ENCODE results near the gene BRDT. TPM values are rescaled to one million over a fixed set of nuclear protein-coding genes. Genes with fewer than 3 reads are reported as not detected.

The BRDT gene
- total RNA-seq, 4 donors from 2014 or later = not detected

- H3K27me3 ChIP-seq = peaks cover 4% of the 10 kb centered on the region
- 91% methylated on average over 1 of the region's 1 CpG for WGBS
- no peaks in the 10 kb centered on the region for H3K9me3 ChIP-seq
- H3K4me3 ChIP-seq = no peak overlapping the region
- DNase-seq (ENCODE audit: low spot score in 2 of 2) = no peak
- no peaks in the 10 kb centered on the region for H3K4me1 ChIP-seq
- no peak overlapping the region for H3K27ac ChIP-seq
- TF ChIP-seq POLR2AphosphoS5 (IDR thresholded peaks at IDR 0.05) = no peak
- TF ChIP-seq CTCF (IDR thresholded peaks at IDR 0.05) = no peak
- H3K36me3 ChIP-seq = no peaks in the 10 kb centered on the region
Observed at GRCh38 chr1:92040971-92041370, 91.8 kb downstream of the BRDT start.

- Histone ChIP-seq H3K36me3 (no peaks in the 10 kb centered on the region), H3K27ac (no peak overlapping the region), H3K9me3 (no peaks in the 10 kb centered on the region), H3K4me1 (no peaks in the 10 kb centered on the region), H3K27me3 (peaks cover 4% of the 10 kb centered on the region), H3K4me3 (no peak overlapping the region)
- no peak for TF ChIP-seq POLR2AphosphoS5 (IDR thresholded peaks at IDR 0.05)
- TF ChIP-seq EP300 (IDR thresholded peaks at IDR 0.05) = no peak
- TF ChIP-seq POLR2A (IDR thresholded peaks at IDR 0.05) = no peak
- TF ChIP-seq CTCF (IDR thresholded peaks at IDR 0.05) = no peak
- 54% methylated on average over 5 of the region's 5 CpGs for WGBS
- no peak for DNase-seq (ENCODE audit: low spot score in 2 of 2)
Observed at GRCh38 chr1:92043621-92044020, 94.4 kb downstream of the BRDT start.

- TF ChIP-seq POLR2A (IDR thresholded peaks at IDR 0.05) = no peak
- Histone ChIP-seq H3K4me3 (no peak overlapping the region), H3K36me3 (no peaks in the 10 kb centered on the region), H3K9me3 (no peaks in the 10 kb centered on the region), H3K4me1 (no peaks in the 10 kb centered on the region), H3K27me3 (peaks cover 4% of the 10 kb centered on the region), H3K27ac (no peak overlapping the region)
- WGBS = 88% methylated on average over 2 of the region's 2 CpGs
- no peak for DNase-seq (ENCODE audit: low spot score in 2 of 2)
Observed at GRCh38 chr1:92045766-92046495, 96.7 kb downstream of the BRDT start.

- H3K4me3 ChIP-seq = no peak overlapping the region
- no peak for DNase-seq (ENCODE audit: low spot score in 2 of 2)
- TF ChIP-seq CTCF (IDR thresholded peaks at IDR 0.05) (no peak), EP300 (IDR thresholded peaks at IDR 0.05) (no peak), POLR2AphosphoS5 (IDR thresholded peaks at IDR 0.05) (no peak), POLR2A (IDR thresholded peaks at IDR 0.05) (no peak)
- H3K4me1 ChIP-seq = no peaks in the 10 kb centered on the region
- H3K27ac ChIP-seq = no peak overlapping the region
- no peaks in the 10 kb centered on the region for H3K9me3 ChIP-seq
- no peaks in the 10 kb centered on the region for H3K36me3 ChIP-seq
- no peaks in the 10 kb centered on the region for H3K27me3 ChIP-seq
Observed at GRCh38 chr1:92051948-92052347, 102.7 kb downstream of the BRDT start.

Other genes with a start within 250 kb of the BRDT start
- gene TGFBR3, start 63.2 kb upstream of the BRDT start, total RNA-seq = 100 to 1,000 TPM in 2 of 4 donors, 10 to 100 TPM in 2; 91.3 to 131 (median 114) TPM
- 1 to 10 TPM in 1 of 4 donors, under 1 TPM in 2, not detected in 1; 0.55 to 2.6 (median 0.68) TPM for gene EPHX4, start 80.6 kb downstream of the BRDT start, total RNA-seq
- not detected for gene SETSIP, start 126.0 kb downstream of the BRDT start, total RNA-seq
- 1 to 10 TPM; 1.5 to 7.2 (median 3.1) TPM for gene BTBD8, start 130.9 kb downstream of the BRDT start, total RNA-seq

Measured in suprapubic skin (tissue), 4 donors.